Mammary epithelial cell (primary cell): ENCODE results near the gene GNAT1.

ENCODE experiments used
- CTCF ChIP-seq, 2 donors: IDR thresholded peaks in 1 of 2; conservative IDR thresholded peaks in 1 of 2; 2 replicates each; pipeline ENCODE4 v1.5.1; 2011 to 2012; ENCODE audit warnings: inconsistent platforms in 2 of 2, low read length in 2 of 2, mild to moderate bottlenecking in 2 of 2, control low read depth in 1 of 2, low read depth in 1 of 2; ENCODE audit not compliant: insufficient read depth in 1 of 2; ENCODE audit errors: extremely low read depth in 1 of 2
- EZH2 ChIP-seq: IDR thresholded peaks from 2 replicates; pipeline ENCODE4 v1.6.1; 2012; ENCODE audit warnings: low read length, inconsistent platforms, borderline replicate concordance

GRCh38 chr3:50189274-50189673, 2.1 kb upstream of the GNAT1 start:
- TF ChIP-seq CTCF (conservative IDR thresholded peaks at IDR 0.05 in 1 of 2, IDR thresholded peaks at IDR 0.05 in 1 of 2; ENCODE audit: extremely low read depth in 1 of 2, insufficient read depth in 1 of 2, low read depth in 1 of 2, low read length in 2 of 2) = peak; percentile 67 to 81
- no peak for TF ChIP-seq EZH2
